MM.1S (cell line): Measurements from ENCODE around the gene NFILZ.
A peak's percentile ranks its signal among the peaks of the same experiment; 100 is the strongest.

Experiments
- DNase-seq: peaks from one replicate; pipeline ENCODE4 v3.0.0-alpha.2; 2015
- H2AFZ ChIP-seq: fragments of 300-600 bp; sonication (generic); 2 replicates; pipeline ENCODE4 v1.6.0; 2016; ENCODE audit warnings: antibody characterized with exemption, low read length
- H3F3A ChIP-seq: fragments of 300-600 bp; sonication (generic); 2 replicates; pipeline ENCODE4 v1.6.1; 2016; ENCODE audit warnings: mild to moderate bottlenecking, antibody characterized with exemption, low read length, moderate library complexity, mixed read lengths; ENCODE audit not compliant: insufficient read depth
- H3K27ac ChIP-seq: fragments of 300-600 bp; sonication (generic); 2 replicates; pipeline ENCODE4 v1.5.1; 2016; ENCODE audit warnings: mild to moderate bottlenecking, low read length
- H3K27me3 ChIP-seq: fragments of 300-600 bp; sonication (generic); replicated peaks from 2 replicates; pipeline ENCODE4 v1.6.0; 2016; ENCODE audit warnings: low read length; ENCODE audit not compliant: insufficient read depth
- H3K36me3 ChIP-seq: fragments of 300-600 bp; sonication (generic); replicated peaks from 2 replicates; pipeline ENCODE4 v1.6.1; 2016; ENCODE audit warnings: mild to moderate bottlenecking, low read length, mixed read lengths; ENCODE audit not compliant: insufficient read depth
- H3K4me1 ChIP-seq: fragments of 300-600 bp; sonication (generic); 2 replicates; pipeline ENCODE4 v1.6.1; 2016; ENCODE audit warnings: low read length, mixed read lengths
- H3K4me2 ChIP-seq: fragments of 300-600 bp; sonication (generic); 2 replicates; pipeline ENCODE4 v1.6.0; 2016; ENCODE audit warnings: low read depth, low read length
- H3K4me3 ChIP-seq: fragments of 300-600 bp; sonication (generic); 2 replicates; pipeline ENCODE4 v1.5.1; 2016; ENCODE audit warnings: low read length, mixed read lengths
- H3K79me2 ChIP-seq: fragments of 300-600 bp; sonication (generic); 2 replicates; pipeline ENCODE4 v1.6.1; 2016; ENCODE audit warnings: mixed run types, low read length, mixed read lengths
- H3K9ac ChIP-seq: fragments of 300-600 bp; sonication (generic); 2 replicates; pipeline ENCODE4 v1.6.1; 2016; ENCODE audit warnings: low read length, mixed read lengths
- H3K9me2 ChIP-seq: fragments of 300-600 bp; sonication (generic); replicated peaks from 2 replicates; pipeline ENCODE4 v1.6.1; 2016; ENCODE audit warnings: mild to moderate bottlenecking, low read length, mixed read lengths; ENCODE audit not compliant: insufficient read depth
- H3K9me3 ChIP-seq: fragments of 300-600 bp; sonication (generic); replicated peaks from 2 replicates; pipeline ENCODE4 v1.6.1; 2016; ENCODE audit warnings: mild to moderate bottlenecking, low read length, mixed read lengths; ENCODE audit not compliant: insufficient read depth
- H4K20me1 ChIP-seq: fragments of 300-600 bp; sonication (generic); 2 replicates; pipeline ENCODE4 v1.6.1; 2016; ENCODE audit warnings: mild to moderate bottlenecking, low read length, moderate library complexity, mixed read lengths; ENCODE audit not compliant: insufficient read depth
- EZH2 ChIP-seq: fragments of 300-600 bp; sonication (generic); optimal IDR thresholded peaks from 2 replicates; pipeline ENCODE3; 2017; ENCODE audit warnings: low read depth, mild to moderate bottlenecking, antibody characterized with exemption, low read length, mixed read lengths
- EZH2phosphoT487 ChIP-seq: fragments of 300-600 bp; sonication (generic); IDR thresholded peaks from 2 replicates; pipeline ENCODE4 v1.6.1; 2018; ENCODE audit warnings: antibody characterized with exemption, low read length
- TF ChIP-seq, protein P1 (sequence below): fragments of 300-600 bp; sonication (generic); IDR thresholded peaks from 2 replicates; pipeline ENCODE4 v1.5.1; 2016; ENCODE audit warnings: antibody characterized with exemption, low read length, mixed read lengths

Gene NFILZ

GRCh38 chr19:8641908-8642547, 11.6 kb downstream of the NFILZ start:
- H3K36me3 ChIP-seq: no peaks in the 10 kb centered on the region
- DNase-seq: peak; percentile 61
- no peaks in the 10 kb centered on the region for H4K20me1 ChIP-seq
- H3K27me3 ChIP-seq: peaks cover 54% of the 10 kb centered on the region
- no peaks in the 10 kb centered on the region for H3F3A ChIP-seq
- no peaks in the 10 kb centered on the region for H3K4me1 ChIP-seq
- no peaks in the 10 kb centered on the region for H3K79me2 ChIP-seq
- no peak overlapping the region for H2AFZ ChIP-seq
- H3K9me3 ChIP-seq: no peaks in the 10 kb centered on the region
- no peak overlapping the region for H3K4me2 ChIP-seq
- TF ChIP-seq EZH2 (no peak), EZH2phosphoT487 (no peak)
- TF ChIP-seq, protein P1, sequence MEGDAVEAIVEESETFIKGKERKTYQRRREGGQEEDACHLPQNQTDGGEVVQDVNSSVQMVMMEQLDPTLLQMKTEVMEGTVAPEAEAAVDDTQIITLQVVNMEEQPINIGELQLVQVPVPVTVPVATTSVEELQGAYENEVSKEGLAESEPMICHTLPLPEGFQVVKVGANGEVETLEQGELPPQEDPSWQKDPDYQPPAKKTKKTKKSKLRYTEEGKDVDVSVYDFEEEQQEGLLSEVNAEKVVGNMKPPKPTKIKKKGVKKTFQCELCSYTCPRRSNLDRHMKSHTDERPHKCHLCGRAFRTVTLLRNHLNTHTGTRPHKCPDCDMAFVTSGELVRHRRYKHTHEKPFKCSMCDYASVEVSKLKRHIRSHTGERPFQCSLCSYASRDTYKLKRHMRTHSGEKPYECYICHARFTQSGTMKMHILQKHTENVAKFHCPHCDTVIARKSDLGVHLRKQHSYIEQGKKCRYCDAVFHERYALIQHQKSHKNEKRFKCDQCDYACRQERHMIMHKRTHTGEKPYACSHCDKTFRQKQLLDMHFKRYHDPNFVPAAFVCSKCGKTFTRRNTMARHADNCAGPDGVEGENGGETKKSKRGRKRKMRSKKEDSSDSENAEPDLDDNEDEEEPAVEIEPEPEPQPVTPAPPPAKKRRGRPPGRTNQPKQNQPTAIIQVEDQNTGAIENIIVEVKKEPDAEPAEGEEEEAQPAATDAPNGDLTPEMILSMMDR: peak; percentile 71
- no peaks in the 10 kb centered on the region for H3K9me2 ChIP-seq
- H3K27ac ChIP-seq: no peak overlapping the region
- H3K9ac ChIP-seq: no peak overlapping the region
- no peak overlapping the region for H3K4me3 ChIP-seq

DNA sequence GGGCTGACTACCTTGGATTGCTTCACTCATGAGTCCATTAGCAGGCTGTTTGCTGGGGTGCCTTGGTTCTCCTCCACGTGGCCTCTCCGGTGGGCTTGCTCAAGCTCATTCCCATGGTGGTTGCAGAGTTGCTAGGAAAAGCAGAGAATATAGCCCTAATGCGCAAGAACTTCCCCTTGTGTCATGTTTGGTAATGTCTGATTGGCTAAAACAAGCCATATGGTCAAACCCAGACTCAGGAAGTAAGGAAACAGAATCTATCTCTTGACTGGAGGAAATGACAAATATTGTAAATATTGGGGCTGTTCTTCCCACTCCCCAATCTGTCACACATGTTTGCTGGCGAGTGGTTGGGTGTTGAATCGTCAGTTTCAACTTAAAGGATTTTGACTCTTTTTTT, 12.1 kb downstream of the NFILZ start:
- Histone ChIP-seq H3K9me2 (no peaks in the 10 kb centered on the region), H3K27me3 (peaks cover 54% of the 10 kb centered on the region), H3K9ac (no peak overlapping the region), H3K9me3 (no peaks in the 10 kb centered on the region), H2AFZ (no peak overlapping the region), H3K4me1 (no peaks in the 10 kb centered on the region), H3K4me2 (no peak overlapping the region), H3K27ac (no peak overlapping the region), H4K20me1 (no peaks in the 10 kb centered on the region), H3K79me2 (no peaks in the 10 kb centered on the region), H3K4me3 (no peak overlapping the region), H3F3A (no peaks in the 10 kb centered on the region), H3K36me3 (no peaks in the 10 kb centered on the region)
- TF ChIP-seq, protein P1: no peak
- no peak for TF ChIP-seq EZH2
- no peak for DNase-seq

DNA sequence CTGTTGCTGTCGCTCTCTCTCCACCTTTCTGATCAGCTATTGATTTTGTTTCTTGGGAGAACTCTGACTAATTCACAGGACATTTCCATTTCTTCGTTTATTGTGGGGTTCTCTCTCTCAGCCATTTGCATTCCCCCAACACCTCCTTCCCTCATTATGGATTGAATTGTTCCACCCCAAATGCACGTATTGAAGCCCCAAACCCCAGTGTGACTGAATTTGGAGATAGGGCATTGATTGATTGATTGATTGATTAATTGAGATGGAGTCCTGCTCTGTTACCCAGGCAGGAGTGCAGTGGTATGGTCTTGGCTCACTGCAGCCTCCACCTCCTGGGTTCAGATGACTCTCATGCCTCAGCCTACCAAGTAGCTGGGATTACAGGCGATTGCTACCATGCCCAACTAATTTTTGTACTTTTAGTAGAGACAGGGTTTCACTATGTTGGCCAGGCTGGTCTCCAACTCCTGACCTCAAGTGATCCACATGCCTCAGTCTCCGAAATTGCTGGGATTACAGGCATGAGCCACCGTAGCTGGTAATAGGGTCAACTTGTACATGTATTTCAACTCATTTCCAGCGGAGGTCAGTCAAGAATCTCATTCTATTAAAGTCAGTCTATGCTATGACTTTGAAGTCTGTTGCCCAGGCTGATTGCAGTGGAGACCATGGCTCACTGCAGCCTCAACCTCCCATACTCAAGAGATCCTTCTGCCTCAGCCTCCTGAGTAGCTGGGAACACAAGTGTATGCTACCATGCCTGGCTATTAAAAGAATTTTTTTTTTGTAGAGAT, 13.6 kb downstream of the NFILZ start:
- H3K27me3 ChIP-seq: peaks cover 54% of the 10 kb centered on the region
- no peaks in the 10 kb centered on the region for H3K9me3 ChIP-seq
- no peak overlapping the region for H3K4me3 ChIP-seq
- H3K9ac ChIP-seq: no peak overlapping the region
- H3K36me3 ChIP-seq: no peaks in the 10 kb centered on the region
- no peaks in the 10 kb centered on the region for H4K20me1 ChIP-seq
- no peaks in the 10 kb centered on the region for H3K9me2 ChIP-seq
- H2AFZ ChIP-seq: no peak overlapping the region
- no peaks in the 10 kb centered on the region for H3K79me2 ChIP-seq
- no peaks in the 10 kb centered on the region for H3K4me1 ChIP-seq
- no peaks in the 10 kb centered on the region for H3F3A ChIP-seq
- no peak overlapping the region for H3K4me2 ChIP-seq
- H3K27ac ChIP-seq: no peak overlapping the region
- DNase-seq: no peak
- no peak for TF ChIP-seq EZH2
- TF ChIP-seq, protein P1: no peak
- TF ChIP-seq EZH2phosphoT487: no peak
